ENCODE results near the gene TMCC3. TPM values are rescaled to one million over a fixed set of nuclear protein-coding genes. Genes with fewer than 3 reads are reported as not detected.

Gene TMCC3
- total RNA-seq, 2 experiments from 2014 or later: 5.7 to 9.4 TPM

DNA sequence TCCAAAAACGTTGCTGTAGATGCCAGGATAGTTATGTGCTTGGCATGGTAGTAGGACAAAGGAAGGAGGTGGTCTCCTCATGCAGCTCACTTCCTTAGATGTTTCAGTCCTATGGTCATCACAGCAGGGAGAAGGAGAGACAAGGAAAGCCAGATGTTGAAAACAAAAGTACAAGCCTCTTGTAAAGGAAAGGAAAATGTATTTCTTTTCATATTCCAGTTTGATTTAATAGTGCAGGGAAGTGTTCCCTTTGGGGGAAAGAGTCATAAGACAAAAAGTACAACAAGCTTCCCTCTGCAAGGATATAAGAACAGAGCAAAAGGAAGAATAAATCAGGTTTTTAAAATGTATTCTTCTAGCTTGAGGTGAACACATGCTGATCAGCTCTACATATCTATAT, 8.6 kb upstream of the TMCC3 start:
- H3K4me3 ChIP-seq (ENCODE audit: low read depth, low read length, poor library complexity, severe bottlenecking): no peak overlapping the region
- peaks cover 9% of the 10 kb centered on the region for H3K4me1 ChIP-seq (ENCODE audit: insufficient read depth, low read length, poor library complexity, severe bottlenecking)
- no peak for DNase-seq (ENCODE audit: low spot score)
- H3K79me2 ChIP-seq (ENCODE audit: insufficient read depth, low read depth, low read length): no peaks in the 10 kb centered on the region
- no peak overlapping the region for H2AFZ ChIP-seq (ENCODE audit: low read length)
- ChIA-PET CTCF (ENCODE audit: unreplicated experiment) (no interaction called here), POLR2A (interaction anchor here (0.5 to 1.5 kb wide), 4 partner anchors 12 to 486 kb away, joined by 3 to 4 read pairs (median 3); no protein-coding TSS in a partner anchor)
- no peak overlapping the region for H3K4me2 ChIP-seq (ENCODE audit: low read length)
- no peak overlapping the region for H3K27ac ChIP-seq (ENCODE audit: low read depth, low read length, poor library complexity, severe bottlenecking)
- intact Hi-C loops (cut with micrococcal nuclease; ENCODE audit: unreplicated experiment): no loop called here
- TF ChIP-seq EZH2phosphoT487 (IDR thresholded peaks at IDR 0.05; ENCODE audit: borderline replicate concordance, low read depth, low read length): no peak
- TF ChIP-seq, protein P1, sequence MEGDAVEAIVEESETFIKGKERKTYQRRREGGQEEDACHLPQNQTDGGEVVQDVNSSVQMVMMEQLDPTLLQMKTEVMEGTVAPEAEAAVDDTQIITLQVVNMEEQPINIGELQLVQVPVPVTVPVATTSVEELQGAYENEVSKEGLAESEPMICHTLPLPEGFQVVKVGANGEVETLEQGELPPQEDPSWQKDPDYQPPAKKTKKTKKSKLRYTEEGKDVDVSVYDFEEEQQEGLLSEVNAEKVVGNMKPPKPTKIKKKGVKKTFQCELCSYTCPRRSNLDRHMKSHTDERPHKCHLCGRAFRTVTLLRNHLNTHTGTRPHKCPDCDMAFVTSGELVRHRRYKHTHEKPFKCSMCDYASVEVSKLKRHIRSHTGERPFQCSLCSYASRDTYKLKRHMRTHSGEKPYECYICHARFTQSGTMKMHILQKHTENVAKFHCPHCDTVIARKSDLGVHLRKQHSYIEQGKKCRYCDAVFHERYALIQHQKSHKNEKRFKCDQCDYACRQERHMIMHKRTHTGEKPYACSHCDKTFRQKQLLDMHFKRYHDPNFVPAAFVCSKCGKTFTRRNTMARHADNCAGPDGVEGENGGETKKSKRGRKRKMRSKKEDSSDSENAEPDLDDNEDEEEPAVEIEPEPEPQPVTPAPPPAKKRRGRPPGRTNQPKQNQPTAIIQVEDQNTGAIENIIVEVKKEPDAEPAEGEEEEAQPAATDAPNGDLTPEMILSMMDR (conservative IDR thresholded peaks at IDR 0.05; ENCODE audit: low read length): no peak
- H3K9me2 ChIP-seq (ENCODE audit: insufficient read depth, low read length): no peaks in the 10 kb centered on the region
- H3K36me3 ChIP-seq (ENCODE audit: insufficient read depth, low read length): no peaks in the 10 kb centered on the region
- no peaks in the 10 kb centered on the region for H4K20me1 ChIP-seq (ENCODE audit: insufficient read depth, low read length)
- H3K9me3 ChIP-seq (ENCODE audit: low read length): no peaks in the 10 kb centered on the region
- BruUV-seq (replicated peaks): no TSS peak

DNA sequence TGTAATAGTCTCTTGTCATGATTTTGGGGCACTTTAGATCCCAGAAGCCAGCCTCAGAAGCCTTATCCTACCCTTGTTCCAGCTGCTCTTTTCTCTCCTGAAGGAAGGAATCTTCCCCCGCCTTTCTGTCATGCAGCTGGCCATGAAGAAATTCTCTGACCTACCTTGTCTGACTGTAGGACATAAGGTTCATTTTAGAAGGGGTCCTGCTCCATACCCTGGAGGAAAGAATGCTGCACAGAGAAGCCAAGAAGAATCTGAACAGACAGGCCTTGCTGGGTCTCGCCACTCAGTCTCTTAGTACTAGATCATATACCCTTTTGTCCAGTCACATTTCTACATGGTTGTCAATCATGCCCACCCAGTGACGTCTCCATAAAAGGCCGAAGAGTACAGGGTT, 6.2 kb upstream of the TMCC3 start:
- H3K79me2 ChIP-seq (ENCODE audit: insufficient read depth, low read depth, low read length): no peaks in the 10 kb centered on the region
- no peaks in the 10 kb centered on the region for H3K36me3 ChIP-seq (ENCODE audit: insufficient read depth, low read length)
- no peak overlapping the region for H2AFZ ChIP-seq (ENCODE audit: low read length)
- H3K27ac ChIP-seq (ENCODE audit: low read depth, low read length, poor library complexity, severe bottlenecking): no peak overlapping the region
- H4K20me1 ChIP-seq (ENCODE audit: insufficient read depth, low read length): no peaks in the 10 kb centered on the region
- TF ChIP-seq, protein P1 (conservative IDR thresholded peaks at IDR 0.05; ENCODE audit: low read length): no peak
- no peak for TF ChIP-seq EZH2phosphoT487 (IDR thresholded peaks at IDR 0.05; ENCODE audit: borderline replicate concordance, low read depth, low read length)
- ChIA-PET CTCF (ENCODE audit: unreplicated experiment) (no interaction called here), POLR2A (interaction anchor here (0.6 to 0.7 kb wide), 3 partner anchors 12 to 352 kb away, joined by 3 to 6 read pairs (median 5); no protein-coding TSS in a partner anchor)
- no peaks in the 10 kb centered on the region for H3K4me1 ChIP-seq (ENCODE audit: insufficient read depth, low read length, poor library complexity, severe bottlenecking)
- no peak overlapping the region for H3K4me2 ChIP-seq (ENCODE audit: low read length)
- intact Hi-C loops (cut with micrococcal nuclease; ENCODE audit: unreplicated experiment): no loop called here
- BruUV-seq (replicated peaks): no TSS peak
- no peak for DNase-seq (ENCODE audit: low spot score)
- H3K9me3 ChIP-seq (ENCODE audit: low read length): no peaks in the 10 kb centered on the region
- no peak overlapping the region for H3K4me3 ChIP-seq (ENCODE audit: low read depth, low read length, poor library complexity, severe bottlenecking)
- H3K9me2 ChIP-seq (ENCODE audit: insufficient read depth, low read length): no peaks in the 10 kb centered on the region

DNA sequence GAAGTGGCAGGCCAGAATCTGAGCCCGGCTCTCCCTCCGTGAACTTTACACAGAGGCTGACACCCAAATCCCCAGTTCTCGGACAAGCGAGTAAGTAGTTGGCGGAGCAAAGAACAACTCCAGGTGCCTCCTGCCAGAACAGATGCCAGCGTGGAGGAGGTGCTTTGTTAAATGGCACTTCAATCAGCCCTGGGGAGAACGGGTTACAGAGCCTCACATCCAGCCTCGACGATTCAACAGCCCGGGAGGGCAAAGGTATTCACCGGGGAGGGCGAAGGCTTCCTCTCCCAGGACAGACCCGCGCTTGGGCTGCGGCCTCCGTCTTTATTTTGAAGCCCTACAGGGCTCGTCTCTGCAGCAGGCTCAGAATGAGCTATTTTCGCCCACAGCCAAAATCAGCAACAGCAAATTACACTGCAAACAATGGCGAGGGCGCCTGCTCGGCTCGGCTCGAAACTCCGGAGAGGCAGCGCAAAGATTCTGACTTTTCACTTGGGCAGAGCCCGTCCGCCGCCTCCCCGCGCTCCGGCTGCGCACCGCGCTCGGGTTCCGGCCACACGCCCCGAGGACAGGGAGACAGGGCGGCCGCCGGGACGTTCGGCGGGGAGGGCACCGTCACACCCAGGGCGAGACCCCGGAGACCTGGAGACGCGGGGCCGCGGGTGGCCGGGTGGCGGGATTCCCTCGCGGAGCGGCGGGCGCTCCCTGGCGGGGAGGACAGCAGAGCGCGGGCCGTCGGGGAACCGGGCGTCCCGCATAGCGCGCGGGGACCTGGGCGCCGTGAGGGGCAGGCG, 811 bp downstream of the TMCC3 start:
- Histone ChIP-seq H3K27ac (ENCODE audit: low read depth, low read length, poor library complexity, severe bottlenecking) (no peak overlapping the region), H3K4me2 (ENCODE audit: low read length) (peak overlapping the region; percentile 44; the same call in 1 of the 2 replicates), H3K4me1 (ENCODE audit: insufficient read depth, low read length, poor library complexity, severe bottlenecking) (peaks cover 4% of the 10 kb centered on the region), H4K20me1 (ENCODE audit: insufficient read depth, low read length) (no peaks in the 10 kb centered on the region), H3K36me3 (ENCODE audit: insufficient read depth, low read length) (no peaks in the 10 kb centered on the region), H3K9me3 (ENCODE audit: low read length) (no peaks in the 10 kb centered on the region), H3K4me3 (ENCODE audit: low read depth, low read length, poor library complexity, severe bottlenecking) (peak overlapping the region; percentile 58), H2AFZ (ENCODE audit: low read length) (no peak overlapping the region), H3K9me2 (ENCODE audit: insufficient read depth, low read length) (no peaks in the 10 kb centered on the region), H3K79me2 (ENCODE audit: insufficient read depth, low read depth, low read length) (no peaks in the 10 kb centered on the region)
- DNase-seq (ENCODE audit: low spot score): no peak
- no TSS peak for BruUV-seq (replicated peaks)
- TF ChIP-seq EZH2phosphoT487 (IDR thresholded peaks at IDR 0.05; ENCODE audit: borderline replicate concordance, low read depth, low read length): no peak
- TF ChIP-seq, protein P1 (conservative IDR thresholded peaks at IDR 0.05; ENCODE audit: low read length): no peak; the same call in 1 of the 2 replicates
- ChIA-PET CTCF (ENCODE audit: unreplicated experiment) (no interaction called here), POLR2A (interaction anchor here (0.5 kb wide), 1 partner anchor 860 kb away, joined by 3 read pairs; no protein-coding TSS in a partner anchor)
- intact Hi-C loops (cut with micrococcal nuclease; ENCODE audit: unreplicated experiment): no loop called here

Data from OCI-LY7 (cell line).